Common myeloid progenitor, CD34-positive (primary cell): ENCODE measurements around the gene RASD1.

Experiments
- CTCF ChIA-PET: fragments of 350-600 bp; sonication (Branson Sonifier 250); formaldehyde crosslinking; loops from one replicate; lab custom pipeline; 2021; ENCODE audit warnings: antibody characterized with exemption; lab: Charles Lee
- POLR2A ChIA-PET: fragments of 350-600 bp; sonication (Branson Sonifier 250); formaldehyde crosslinking; loops from one replicate; lab custom pipeline; 2021; ENCODE audit warnings: antibody characterized with exemption; lab: Charles Lee
- DNase-seq, 3 donors: peaks; one replicate each; pipeline versions ENCODE4 v3.0.0 to v3.0.0-alpha.2; 2013
- H3K27ac ChIP-seq, 2 experiments: 1 replicate in 1 of 2; 2 replicates in 1 of 2; pipeline ENCODE4 v1.7.0; 2013; ENCODE audit warnings: inconsistent platforms in 2 of 2, low read length in 2 of 2, mild to moderate bottlenecking in 2 of 2, low read depth in 1 of 2, moderate library complexity in 1 of 2; ENCODE audit not compliant: severe bottlenecking in 2 of 2, insufficient read depth in 1 of 2, poor library complexity in 1 of 2
- H3K27me3 ChIP-seq, 5 experiments: replicated peaks in 2 of 5; 1 replicate in 3 of 5; 2 replicates in 2 of 5; pipeline versions ENCODE4 v1.6.1 to v1.7.0; 2013; ENCODE audit warnings: low read length in 4 of 5, mild to moderate bottlenecking in 2 of 5, moderate library complexity in 2 of 5, inconsistent platforms in 1 of 5; ENCODE audit not compliant: insufficient read depth in 5 of 5, control insufficient read depth in 4 of 5
- H3K36me3 ChIP-seq, 4 experiments: 1 replicate in 2 of 4; 2 replicates in 2 of 4; pipeline versions ENCODE4 v1.6.1 to v1.7.0; 2013; ENCODE audit warnings: low read length in 3 of 4, control low read depth in 1 of 4, mild to moderate bottlenecking in 1 of 4; ENCODE audit not compliant: control insufficient read depth in 4 of 4, insufficient read depth in 4 of 4
- H3K4me1 ChIP-seq, 4 experiments: 1 replicate in 3 of 4; 2 replicates in 1 of 4; pipeline versions ENCODE4 v1.6.1 to v1.7.1; 2013; ENCODE audit warnings: low read length in 3 of 4, mild to moderate bottlenecking in 3 of 4, control low read depth in 1 of 4, inconsistent platforms in 1 of 4, moderate library complexity in 1 of 4; ENCODE audit not compliant: control insufficient read depth in 4 of 4, insufficient read depth in 4 of 4; ENCODE audit errors: control extremely low read depth in 1 of 4
- H3K4me3 ChIP-seq, 7 experiments: 1 replicate in 4 of 7; 2 replicates in 3 of 7; pipeline versions ENCODE4 v1.5.1 to v1.7.0; 2013; ENCODE audit warnings: mild to moderate bottlenecking in 7 of 7, low read length in 6 of 7, moderate library complexity in 6 of 7, inconsistent platforms in 2 of 7, low read depth in 2 of 7, control low read depth in 1 of 7; ENCODE audit not compliant: insufficient read depth in 4 of 7, control insufficient read depth in 1 of 7; ENCODE audit errors: extremely low read depth in 1 of 7
- H3K9me3 ChIP-seq, 5 experiments: 1 replicate in 4 of 5; 2 replicates in 1 of 5; pipeline versions ENCODE4 v1.6.1 to v1.7.1; 2013; ENCODE audit warnings: low read length in 4 of 5, mild to moderate bottlenecking in 2 of 5, inconsistent platforms in 1 of 5, low read depth in 1 of 5, moderate library complexity in 1 of 5; ENCODE audit not compliant: control insufficient read depth in 4 of 5, insufficient read depth in 2 of 5; ENCODE audit errors: control extremely low read depth in 1 of 5
- WGBS: methylation state at CpG from one replicate; pipeline ENCODE4 v1.1.5; 2013; ENCODE audit not compliant: insufficient coverage; 5-methylcytosine and 5-hydroxymethylcytosine counted together

The RASD1 gene

GRCh38 chr17:17540278-17540906 is 44.2 kb upstream of the RASD1 start:
- no peak overlapping the region for H3K4me3 ChIP-seq
- CTCF ChIA-PET, result no interaction called here
- 94% methylated on average over 13 of the region's 15 CpGs for WGBS

GRCh38 chr17:17539591-17539990 is 43.4 kb upstream of the RASD1 start:
- no peak overlapping the region for H3K27ac ChIP-seq
- no peak for DNase-seq
- ChIA-PET POLR2A (no interaction called here), CTCF (no interaction called here)
- no peaks in the 10 kb centered on the region for H3K9me3 ChIP-seq
- no peaks in the 10 kb centered on the region for H3K27me3 ChIP-seq
- H3K36me3 ChIP-seq, result peaks cover 0 to 2% (median 0%) of the 10 kb centered on the region in 4 experiments
- H3K4me1 ChIP-seq, result peaks cover 0 to 12% (median under 1%) of the 10 kb centered on the region in 4 experiments
- WGBS, result 94% methylated on average over 9 of the region's 10 CpGs
- H3K4me3 ChIP-seq, result no peak overlapping the region

More at GRCh38 chr17:17540278-17540906, 44.2 kb upstream of the RASD1 start:
- POLR2A ChIA-PET, result no interaction called here
- Histone ChIP-seq H3K36me3 (peaks cover 0 to 2% (median 0%) of the 10 kb centered on the region in 4 experiments), H3K9me3 (no peaks in the 10 kb centered on the region), H3K27me3 (no peaks in the 10 kb centered on the region), H3K27ac (no peak overlapping the region), H3K4me1 (peaks cover 0 to 12% (median under 1%) of the 10 kb centered on the region in 4 experiments)
- DNase-seq, result no peak

- POLR2A ChIA-PET, result no interaction called here
- no peaks in the 10 kb centered on the region for H3K27me3 ChIP-seq
- H3K36me3 ChIP-seq, result no peaks in the 10 kb centered on the region
- 94% methylated on average over 7 of the region's 10 CpGs for WGBS
- H3K4me1 ChIP-seq, result peaks cover 0 to 12% (median under 1%) of the 10 kb centered on the region in 4 experiments
- H3K9me3 ChIP-seq, result no peaks in the 10 kb centered on the region
- H3K27ac ChIP-seq, result no peak overlapping the region
- CTCF ChIA-PET, result interaction anchor here (1.2 kb wide), 1 partner anchor 29 kb away, joined by 4 read pairs; no protein-coding TSS in a partner anchor
- H3K4me3 ChIP-seq, result no peak overlapping the region
- peak; percentile 4 to 56 (median 39) for DNase-seq
Measured at GRCh38 chr17:17538417-17539391, 42.5 kb upstream of the RASD1 start.

GRCh38 chr17:17537311-17538099 is 41.3 kb upstream of the RASD1 start:
- Histone ChIP-seq H3K4me3 (no peak overlapping the region), H3K36me3 (no peaks in the 10 kb centered on the region), H3K27ac (no peak overlapping the region), H3K9me3 (no peaks in the 10 kb centered on the region), H3K27me3 (no peaks in the 10 kb centered on the region), H3K4me1 (peaks cover 0 to 16% (median under 1%) of the 10 kb centered on the region in 4 experiments)
- CTCF ChIA-PET, result no interaction called here
- WGBS, result 97% methylated on average over 11 of the region's 15 CpGs
- no peak for DNase-seq
- POLR2A ChIA-PET, result no interaction called here

- ChIA-PET POLR2A (no interaction called here), CTCF (interaction anchor here (1.3 to 1.8 kb wide), 2 partner anchors 14 to 17 kb away, joined by 3 to 5 read pairs; no protein-coding TSS in a partner anchor)
- DNase-seq, result no peak
- no peaks in the 10 kb centered on the region for H3K27me3 ChIP-seq
- no peaks in the 10 kb centered on the region for H3K9me3 ChIP-seq
- 96% methylated on average over 13 of the region's 15 CpGs for WGBS
- H3K27ac ChIP-seq, result no peak overlapping the region
- H3K36me3 ChIP-seq, result no peaks in the 10 kb centered on the region
- H3K4me3 ChIP-seq, result no peak overlapping the region
- H3K4me1 ChIP-seq, result peaks cover 0 to 16% (median under 1%) of the 10 kb centered on the region in 4 experiments
Measured at GRCh38 chr17:17536702-17537101, 40.5 kb upstream of the RASD1 start.

GRCh38 chr17:17535957-17536356 is 39.8 kb upstream of the RASD1 start:
- ChIA-PET POLR2A (no interaction called here), CTCF (interaction anchor here (1.3 to 1.8 kb wide), 2 partner anchors 13 to 16 kb away, joined by 3 to 5 read pairs; no protein-coding TSS in a partner anchor)
- Histone ChIP-seq H3K36me3 (no peaks in the 10 kb centered on the region), H3K27me3 (no peaks in the 10 kb centered on the region), H3K4me1 (peaks cover 0 to 16% (median under 1%) of the 10 kb centered on the region in 4 experiments), H3K9me3 (no peaks in the 10 kb centered on the region), H3K27ac (no peak overlapping the region), H3K4me3 (no peak overlapping the region)
- 98% methylated on average over 7 of the region's 7 CpGs for WGBS
- no peak for DNase-seq
